ENCODE measurements around the gene CCDC185.

The CCDC185 gene

DNA sequence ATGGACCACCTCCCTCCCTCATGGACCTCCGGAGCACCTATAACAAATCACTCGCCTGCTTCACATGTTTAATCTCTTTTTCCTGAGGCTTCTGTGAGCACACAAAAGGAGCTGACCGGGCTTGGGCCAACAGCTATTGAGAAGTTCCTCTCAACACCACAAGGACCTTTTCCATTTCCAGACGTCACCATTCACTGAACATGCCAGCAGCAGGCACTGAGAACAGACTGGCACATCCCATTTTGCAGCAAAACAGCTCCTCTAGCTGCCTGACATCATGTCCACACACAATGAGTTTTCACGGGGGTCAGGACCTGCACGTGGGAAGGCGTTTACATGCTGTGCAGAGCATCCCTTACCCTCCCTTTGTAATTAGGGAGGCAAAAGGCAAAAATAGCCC is 40.3 kb upstream of the CCDC185 start:
- TF ChIP-seq, protein P1, sequence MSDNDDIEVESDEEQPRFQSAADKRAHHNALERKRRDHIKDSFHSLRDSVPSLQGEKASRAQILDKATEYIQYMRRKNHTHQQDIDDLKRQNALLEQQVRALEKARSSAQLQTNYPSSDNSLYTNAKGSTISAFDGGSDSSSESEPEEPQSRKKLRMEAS (IDR thresholded peaks at IDR 0.05) = no peak
- TF ChIP-seq, protein P2, sequence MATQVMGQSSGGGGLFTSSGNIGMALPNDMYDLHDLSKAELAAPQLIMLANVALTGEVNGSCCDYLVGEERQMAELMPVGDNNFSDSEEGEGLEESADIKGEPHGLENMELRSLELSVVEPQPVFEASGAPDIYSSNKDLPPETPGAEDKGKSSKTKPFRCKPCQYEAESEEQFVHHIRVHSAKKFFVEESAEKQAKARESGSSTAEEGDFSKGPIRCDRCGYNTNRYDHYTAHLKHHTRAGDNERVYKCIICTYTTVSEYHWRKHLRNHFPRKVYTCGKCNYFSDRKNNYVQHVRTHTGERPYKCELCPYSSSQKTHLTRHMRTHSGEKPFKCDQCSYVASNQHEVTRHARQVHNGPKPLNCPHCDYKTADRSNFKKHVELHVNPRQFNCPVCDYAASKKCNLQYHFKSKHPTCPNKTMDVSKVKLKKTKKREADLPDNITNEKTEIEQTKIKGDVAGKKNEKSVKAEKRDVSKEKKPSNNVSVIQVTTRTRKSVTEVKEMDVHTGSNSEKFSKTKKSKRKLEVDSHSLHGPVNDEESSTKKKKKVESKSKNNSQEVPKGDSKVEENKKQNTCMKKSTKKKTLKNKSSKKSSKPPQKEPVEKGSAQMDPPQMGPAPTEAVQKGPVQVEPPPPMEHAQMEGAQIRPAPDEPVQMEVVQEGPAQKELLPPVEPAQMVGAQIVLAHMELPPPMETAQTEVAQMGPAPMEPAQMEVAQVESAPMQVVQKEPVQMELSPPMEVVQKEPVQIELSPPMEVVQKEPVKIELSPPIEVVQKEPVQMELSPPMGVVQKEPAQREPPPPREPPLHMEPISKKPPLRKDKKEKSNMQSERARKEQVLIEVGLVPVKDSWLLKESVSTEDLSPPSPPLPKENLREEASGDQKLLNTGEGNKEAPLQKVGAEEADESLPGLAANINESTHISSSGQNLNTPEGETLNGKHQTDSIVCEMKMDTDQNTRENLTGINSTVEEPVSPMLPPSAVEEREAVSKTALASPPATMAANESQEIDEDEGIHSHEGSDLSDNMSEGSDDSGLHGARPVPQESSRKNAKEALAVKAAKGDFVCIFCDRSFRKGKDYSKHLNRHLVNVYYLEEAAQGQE (IDR thresholded peaks at IDR 0.05; ENCODE audit: low read depth) = no peak
- TF ChIP-seq TEAD4 (IDR thresholded peaks at IDR 0.05) = no peak
- no peak for TF ChIP-seq CEBPB (IDR thresholded peaks at IDR 0.05)

DNA sequence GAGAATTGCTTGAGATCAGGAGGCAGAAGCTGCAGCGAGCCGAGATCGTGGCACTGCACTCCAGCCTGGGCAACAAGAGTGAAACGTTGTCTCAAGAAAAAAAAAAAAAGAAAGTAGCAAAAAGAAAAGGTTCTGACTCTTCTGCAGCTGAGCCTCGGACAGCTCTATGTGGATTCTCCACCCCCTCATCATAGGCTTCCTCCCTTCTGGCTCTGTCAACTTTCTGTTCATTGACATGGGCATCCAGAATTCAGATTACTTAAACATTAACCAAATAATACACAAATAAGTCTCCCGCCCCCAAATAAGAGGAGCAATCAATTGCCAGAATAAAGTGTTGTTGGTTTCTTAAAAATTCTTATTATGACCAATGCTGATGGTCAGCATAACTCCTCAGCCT is 39.3 kb upstream of the CCDC185 start:
- TF ChIP-seq TAF1 (IDR thresholded peaks at IDR 0.05; ENCODE audit: low read depth) = no peak
- TF ChIP-seq CEBPB (IDR thresholded peaks at IDR 0.05) = no peak
- TF ChIP-seq, protein P1 (IDR thresholded peaks at IDR 0.05) = no peak
- no peak for TF ChIP-seq EP300 (IDR thresholded peaks at IDR 0.05; ENCODE audit: borderline replicate concordance)

DNA sequence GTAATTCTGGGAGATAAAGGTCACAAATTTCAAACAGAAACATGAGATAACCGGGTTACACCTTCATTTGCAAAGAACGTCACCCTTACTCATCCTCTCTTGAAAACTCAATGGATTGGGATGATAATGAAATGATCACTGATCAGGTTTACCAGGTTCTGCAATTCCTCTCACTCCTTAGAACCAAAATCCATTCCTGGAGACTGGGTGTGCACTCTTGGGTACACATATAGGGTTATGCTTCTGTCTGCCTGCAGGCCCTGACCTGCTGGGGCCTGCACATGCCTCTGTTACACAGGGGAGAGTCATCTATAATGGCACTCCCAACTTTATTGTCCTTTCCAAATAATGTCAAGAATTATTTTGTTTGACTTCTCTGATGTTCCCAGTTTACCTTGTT is 37.5 kb upstream of the CCDC185 start:
- TF ChIP-seq ZBTB7A (IDR thresholded peaks at IDR 0.05; ENCODE audit: low read depth) (no peak), NFIC (IDR thresholded peaks at IDR 0.05) (no peak), TAF1 (IDR thresholded peaks at IDR 0.05; ENCODE audit: low read depth) (no peak), CEBPB (IDR thresholded peaks at IDR 0.05) (no peak), CREB1 (IDR thresholded peaks at IDR 0.05; ENCODE audit: low read depth) (no peak), FOXM1 (IDR thresholded peaks at IDR 0.05; ENCODE audit: borderline replicate concordance, low read depth) (no peak), RAD21 (IDR thresholded peaks at IDR 0.05; ENCODE audit: low read depth) (no peak), EP300 (IDR thresholded peaks at IDR 0.05; ENCODE audit: borderline replicate concordance) (no peak), YY1 (IDR thresholded peaks at IDR 0.05; ENCODE audit: low read depth) (no peak), TCF12 (IDR thresholded peaks at IDR 0.05; ENCODE audit: low read depth) (no peak)
- TF ChIP-seq, protein P3, sequence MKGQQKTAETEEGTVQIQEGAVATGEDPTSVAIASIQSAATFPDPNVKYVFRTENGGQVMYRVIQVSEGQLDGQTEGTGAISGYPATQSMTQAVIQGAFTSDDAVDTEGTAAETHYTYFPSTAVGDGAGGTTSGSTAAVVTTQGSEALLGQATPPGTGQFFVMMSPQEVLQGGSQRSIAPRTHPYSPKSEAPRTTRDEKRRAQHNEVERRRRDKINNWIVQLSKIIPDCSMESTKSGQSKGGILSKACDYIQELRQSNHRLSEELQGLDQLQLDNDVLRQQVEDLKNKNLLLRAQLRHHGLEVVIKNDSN (IDR thresholded peaks at IDR 0.05) = no peak

DNA sequence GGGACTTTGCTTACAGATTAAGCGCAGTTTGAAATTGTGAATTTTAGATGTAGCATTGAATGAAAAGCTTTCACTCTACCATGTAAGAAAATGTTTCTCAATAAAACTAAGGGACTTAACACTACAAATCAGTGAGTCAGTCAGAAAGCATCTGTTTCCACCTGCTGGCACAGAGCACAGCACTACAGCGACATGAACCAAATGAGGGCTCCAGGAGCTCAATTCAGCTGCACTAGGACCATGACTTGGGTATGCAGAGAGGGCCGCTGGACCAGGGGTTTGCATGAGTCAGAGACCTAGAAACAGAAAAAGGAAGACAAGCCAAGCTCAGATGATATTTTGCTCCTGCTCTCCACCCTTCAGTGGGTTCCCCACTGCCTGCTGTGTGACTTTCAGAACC is 34.4 kb upstream of the CCDC185 start:
- TF ChIP-seq, protein P2 (IDR thresholded peaks at IDR 0.05; ENCODE audit: low read depth) = no peak
- TF ChIP-seq TCF12 (IDR thresholded peaks at IDR 0.05; ENCODE audit: low read depth) = no peak
- TF ChIP-seq CEBPB (IDR thresholded peaks at IDR 0.05) = no peak
- TF ChIP-seq, protein P1 (IDR thresholded peaks at IDR 0.05) = no peak
- TF ChIP-seq TEAD4 (IDR thresholded peaks at IDR 0.05) = no peak
- no peak for TF ChIP-seq EGR1 (IDR thresholded peaks at IDR 0.05)
- TF ChIP-seq CREB1 (IDR thresholded peaks at IDR 0.05; ENCODE audit: low read depth) = no peak
- TF ChIP-seq EP300 (IDR thresholded peaks at IDR 0.05; ENCODE audit: borderline replicate concordance) = no peak
- no peak; the same call in 1 of the 2 replicates for TF ChIP-seq RAD21 (IDR thresholded peaks at IDR 0.05; ENCODE audit: low read depth)
- TF ChIP-seq, protein P3 (IDR thresholded peaks at IDR 0.05) = no peak
- no peak for TF ChIP-seq ZBTB7A (IDR thresholded peaks at IDR 0.05; ENCODE audit: low read depth)
- no peak for TF ChIP-seq TAF1 (IDR thresholded peaks at IDR 0.05; ENCODE audit: low read depth)
- TF ChIP-seq YY1 (IDR thresholded peaks at IDR 0.05; ENCODE audit: low read depth) = no peak
- no peak for TF ChIP-seq NFIC (IDR thresholded peaks at IDR 0.05)
- no peak for TF ChIP-seq FOXM1 (IDR thresholded peaks at IDR 0.05; ENCODE audit: borderline replicate concordance, low read depth)

DNA sequence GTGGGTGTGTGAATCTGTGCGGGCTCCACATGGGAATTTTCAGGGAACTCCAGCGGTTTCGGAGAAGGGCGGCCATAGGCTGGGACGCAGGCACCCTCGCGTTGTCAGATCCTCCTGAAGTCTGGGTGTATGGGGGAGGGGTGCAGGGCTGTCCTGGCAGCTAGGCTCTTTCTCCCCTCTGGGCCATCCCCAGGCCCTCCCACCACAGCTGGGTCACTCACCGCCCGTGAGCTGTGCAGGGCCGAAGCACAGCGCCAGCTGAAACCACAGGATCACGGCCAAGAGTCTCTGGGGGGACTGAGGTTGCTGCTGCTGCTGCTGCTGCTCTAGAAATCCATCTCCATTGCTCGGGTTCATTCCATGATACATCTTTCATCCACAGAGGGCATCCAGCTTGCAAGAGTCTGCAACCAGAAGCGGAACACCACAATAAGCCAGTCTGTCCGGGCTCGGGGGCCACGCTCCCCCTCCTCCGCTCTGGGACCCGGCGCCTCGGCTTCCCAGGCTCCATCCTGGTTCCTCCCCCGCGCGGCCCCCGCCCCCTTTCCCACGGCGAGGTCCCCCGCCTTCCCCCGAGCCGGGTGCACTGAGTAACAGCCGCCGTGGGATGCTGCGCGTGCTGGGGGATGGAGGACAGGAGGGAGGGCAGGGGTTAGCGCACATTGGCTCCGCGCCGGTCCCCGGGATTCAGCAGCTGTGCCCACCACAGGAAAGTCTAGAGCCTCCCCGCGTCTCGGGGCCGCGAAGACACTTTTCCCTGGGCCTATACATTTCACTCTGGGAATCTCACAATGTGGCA is 30.0 kb upstream of the CCDC185 start:
- TF ChIP-seq ZBTB7A (IDR thresholded peaks at IDR 0.05; ENCODE audit: low read depth) = 0 out of 2 replicates have a peak, but pooled peaks have one; percentile 68
- no peak for TF ChIP-seq EGR1 (IDR thresholded peaks at IDR 0.05)
- TF ChIP-seq, protein P3 (IDR thresholded peaks at IDR 0.05) = no peak
